GM12891 (cell line): ENCODE measurements around the gene LRP1B.

Experiments
- POLR2A ChIP-seq: IDR thresholded peaks from 2 replicates; pipeline ENCODE4 v1.6.1; 2011; ENCODE audit warnings: low read depth, low read length, control low read depth
- POLR2AphosphoS5 ChIP-seq: IDR thresholded peaks from 2 replicates; pipeline ENCODE4 v1.6.1; 2011; ENCODE audit warnings: low read depth, low read length, control low read depth
- POU2F2 ChIP-seq: IDR thresholded peaks from 2 replicates; pipeline ENCODE4 v1.6.1; 2011; ENCODE audit warnings: low read depth, mild to moderate bottlenecking, control low read depth, low read length, moderate library complexity

DNA sequence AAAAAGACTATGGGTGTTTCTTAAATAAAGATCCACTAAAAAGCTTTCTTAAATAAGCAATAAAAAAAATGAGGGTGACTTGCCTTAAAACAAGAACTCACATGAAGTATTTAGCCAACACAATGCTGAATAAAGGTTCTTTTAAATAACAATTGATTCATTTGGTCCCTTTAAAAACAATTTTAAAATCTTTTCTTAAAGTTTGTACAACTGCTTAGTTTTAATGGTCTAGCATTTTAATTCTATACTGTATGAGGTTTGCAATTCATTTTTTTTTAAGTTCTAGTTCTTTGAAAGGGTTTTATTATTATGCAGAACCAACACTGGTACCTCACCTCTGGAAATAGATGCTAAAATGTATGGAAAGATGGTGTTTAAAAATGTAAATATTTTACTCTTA lies 1017.5 kb downstream of the LRP1B start:
- no peak for TF ChIP-seq POLR2A
- no peak for TF ChIP-seq POU2F2
- TF ChIP-seq POLR2AphosphoS5: no peak
